Stimulated activated naive CD8-positive, alpha-beta T cell treated with anti-CD3 and anti-CD28 coated beads, Interleukin-15, Interleukin-2, amounts not matched to agents 100 ng/mL and 50 ng/mL, for 24 hours (primary cell): ENCODE data around the gene LRIG1.

Experiments
- H3K27ac Mint-ChIP-seq: one replicate; pipeline ENCODE4 v1.8.0; 2021; ENCODE audit warnings: mild to moderate bottlenecking, mixed read lengths
- H3K27me3 Mint-ChIP-seq: one replicate; pipeline ENCODE4 v1.8.0; 2021; ENCODE audit warnings: mixed read lengths
- H3K36me3 Mint-ChIP-seq: one replicate; pipeline ENCODE4 v1.8.0; 2021; ENCODE audit warnings: low read depth, mixed read lengths
- H3K4me1 Mint-ChIP-seq: one replicate; pipeline ENCODE4 v1.8.0; 2021; ENCODE audit warnings: low read depth, mixed read lengths
- H3K4me3 Mint-ChIP-seq: one replicate; pipeline ENCODE4 v1.8.0; 2021; ENCODE audit warnings: mild to moderate bottlenecking, mixed read lengths
- H3K9me3 Mint-ChIP-seq: one replicate; pipeline ENCODE4 v1.8.0; 2021; ENCODE audit warnings: mixed read lengths

LRIG1 gene

GRCh38 chr3:66456711-66457173 is 44.1 kb downstream of the LRIG1 start:
- Mint-ChIP-seq H3K9me3 (no peaks in the 10 kb centered on the region), H3K27me3 (no peaks in the 10 kb centered on the region), H3K4me3 (no peak overlapping the region), H3K36me3 (peaks cover 17% of the 10 kb centered on the region), H3K27ac (no peak overlapping the region), H3K4me1 (peaks cover 11% of the 10 kb centered on the region)

- Mint-ChIP-seq H3K27ac (no peak overlapping the region), H3K4me3 (no peak overlapping the region), H3K27me3 (no peaks in the 10 kb centered on the region), H3K9me3 (no peaks in the 10 kb centered on the region), H3K36me3 (peaks cover 10% of the 10 kb centered on the region), H3K4me1 (peaks cover 11% of the 10 kb centered on the region)
These were observed 46.4 kb downstream of the LRIG1 start for GRCh38 chr3:66454464-66454859.

- H3K4me3 Mint-ChIP-seq: no peak overlapping the region
- peaks cover 11% of the 10 kb centered on the region for H3K4me1 Mint-ChIP-seq
- H3K9me3 Mint-ChIP-seq: no peaks in the 10 kb centered on the region
- H3K36me3 Mint-ChIP-seq: peaks cover 9% of the 10 kb centered on the region
- H3K27ac Mint-ChIP-seq: no peak overlapping the region
- H3K27me3 Mint-ChIP-seq: no peaks in the 10 kb centered on the region
These were observed 47.0 kb downstream of the LRIG1 start for GRCh38 chr3:66453651-66454463.

GRCh38 chr3:66452303-66453011 is 48.4 kb downstream of the LRIG1 start:
- H3K4me3 Mint-ChIP-seq: no peak overlapping the region
- H3K36me3 Mint-ChIP-seq: peaks cover 11% of the 10 kb centered on the region
- no peak overlapping the region for H3K27ac Mint-ChIP-seq
- no peaks in the 10 kb centered on the region for H3K9me3 Mint-ChIP-seq
- no peaks in the 10 kb centered on the region for H3K27me3 Mint-ChIP-seq
- H3K4me1 Mint-ChIP-seq: peaks cover 10% of the 10 kb centered on the region

GRCh38 chr3:66451766-66452165 is 49.1 kb downstream of the LRIG1 start:
- Mint-ChIP-seq H3K9me3 (no peaks in the 10 kb centered on the region), H3K4me3 (no peak overlapping the region), H3K4me1 (peaks cover 4% of the 10 kb centered on the region), H3K27me3 (no peaks in the 10 kb centered on the region), H3K27ac (no peak overlapping the region), H3K36me3 (peaks cover 8% of the 10 kb centered on the region)

GRCh38 chr3:66450390-66451022 is 50.3 kb downstream of the LRIG1 start:
- H3K4me3 Mint-ChIP-seq: no peak overlapping the region
- H3K4me1 Mint-ChIP-seq: no peaks in the 10 kb centered on the region
- no peaks in the 10 kb centered on the region for H3K27me3 Mint-ChIP-seq
- H3K36me3 Mint-ChIP-seq: peaks cover 8% of the 10 kb centered on the region
- no peaks in the 10 kb centered on the region for H3K9me3 Mint-ChIP-seq
- H3K27ac Mint-ChIP-seq: no peak overlapping the region

GRCh38 chr3:66449411-66449974 is 51.3 kb downstream of the LRIG1 start:
- Mint-ChIP-seq H3K36me3 (peaks cover 8% of the 10 kb centered on the region), H3K4me1 (no peaks in the 10 kb centered on the region), H3K4me3 (no peak overlapping the region), H3K27me3 (no peaks in the 10 kb centered on the region), H3K9me3 (no peaks in the 10 kb centered on the region), H3K27ac (no peak overlapping the region)

GRCh38 chr3:66444146-66444644 is 56.6 kb downstream of the LRIG1 start:
- Mint-ChIP-seq H3K4me3 (no peak overlapping the region), H3K36me3 (peaks cover 8% of the 10 kb centered on the region), H3K9me3 (no peaks in the 10 kb centered on the region), H3K27ac (no peak overlapping the region), H3K27me3 (no peaks in the 10 kb centered on the region), H3K4me1 (peaks cover 22% of the 10 kb centered on the region)

- no peak overlapping the region for H3K4me3 Mint-ChIP-seq
- no peak overlapping the region for H3K27ac Mint-ChIP-seq
- H3K36me3 Mint-ChIP-seq: peaks cover 5% of the 10 kb centered on the region
These were observed 57.6 kb downstream of the LRIG1 start for GRCh38 chr3:66443118-66443803.

GRCh38 chr3:66442254-66443117 is 58.3 kb downstream of the LRIG1 start:
- Mint-ChIP-seq H3K4me3 (no peak overlapping the region), H3K36me3 (peaks cover 5% of the 10 kb centered on the region), H3K9me3 (no peaks in the 10 kb centered on the region), H3K27me3 (no peaks in the 10 kb centered on the region), H3K27ac (no peak overlapping the region), H3K4me1 (peaks cover 26% of the 10 kb centered on the region)

More at GRCh38 chr3:66443118-66443803, 57.6 kb downstream of the LRIG1 start:
- no peaks in the 10 kb centered on the region for H3K27me3 Mint-ChIP-seq
- H3K4me1 Mint-ChIP-seq: peaks cover 26% of the 10 kb centered on the region
- H3K9me3 Mint-ChIP-seq: no peaks in the 10 kb centered on the region

- H3K27me3 Mint-ChIP-seq: no peaks in the 10 kb centered on the region
- no peak overlapping the region for H3K4me3 Mint-ChIP-seq
- no peaks in the 10 kb centered on the region for H3K9me3 Mint-ChIP-seq
- no peak overlapping the region for H3K27ac Mint-ChIP-seq
- peaks cover 26% of the 10 kb centered on the region for H3K4me1 Mint-ChIP-seq
- peaks cover 5% of the 10 kb centered on the region for H3K36me3 Mint-ChIP-seq
These were observed 59.1 kb downstream of the LRIG1 start for GRCh38 chr3:66441692-66442091.

GRCh38 chr3:66441129-66441528 is 59.7 kb downstream of the LRIG1 start:
- no peaks in the 10 kb centered on the region for H3K27me3 Mint-ChIP-seq
- H3K27ac Mint-ChIP-seq: no peak overlapping the region
- H3K4me3 Mint-ChIP-seq: no peak overlapping the region
- H3K36me3 Mint-ChIP-seq: peaks cover 5% of the 10 kb centered on the region
- no peaks in the 10 kb centered on the region for H3K9me3 Mint-ChIP-seq
- H3K4me1 Mint-ChIP-seq: peaks cover 26% of the 10 kb centered on the region

- H3K4me1 Mint-ChIP-seq: peaks cover 26% of the 10 kb centered on the region
- no peak overlapping the region for H3K27ac Mint-ChIP-seq
- H3K36me3 Mint-ChIP-seq: peaks cover 5% of the 10 kb centered on the region
- no peaks in the 10 kb centered on the region for H3K9me3 Mint-ChIP-seq
- H3K27me3 Mint-ChIP-seq: no peaks in the 10 kb centered on the region
- H3K4me3 Mint-ChIP-seq: no peak overlapping the region
These were observed 61.0 kb downstream of the LRIG1 start for GRCh38 chr3:66439666-66440344.
